ENCODE results near the gene TOPAZ1. TPM values are rescaled to one million over a fixed set of nuclear protein-coding genes. Genes with fewer than 3 reads are reported as not detected.

The TOPAZ1 gene
- total and polyA plus RNA-seq, 2 of the 13 experiments (the other 11 are each of a cell fraction or from before 2014, with no cell fraction given) = not detected

GRCh38 chr3:44321335-44321734 lies 79.6 kb downstream of the TOPAZ1 start (continued):
- no peak for TF ChIP-seq KMT2A (CRISPR knock-in tag; IDR thresholded peaks at IDR 0.05)
- TF ChIP-seq ZNF652 (CRISPR knock-in tag; IDR thresholded peaks at IDR 0.05; ENCODE audit: borderline replicate concordance, low read depth) = peak; percentile 72; the same call in 1 of the 2 replicates
- TF ChIP-seq ZNF432 (CRISPR knock-in tag; IDR thresholded peaks at IDR 0.05; ENCODE audit: borderline replicate concordance) = no peak
- TF ChIP-seq ZNF282 (IDR thresholded peaks at IDR 0.05; ENCODE audit: partially characterized antibody) = no peak
- no peak for TF ChIP-seq ASH2L (IDR thresholded peaks at IDR 0.05; ENCODE audit: insufficient read length, low read depth, low read length)
- TF ChIP-seq NR2C2 (CRISPR knock-in tag; IDR thresholded peaks at IDR 0.05; ENCODE audit: borderline replicate concordance) = 0 out of 2 replicates have a peak, but pooled peaks have one; percentile 14
- TF ChIP-seq, protein P1, sequence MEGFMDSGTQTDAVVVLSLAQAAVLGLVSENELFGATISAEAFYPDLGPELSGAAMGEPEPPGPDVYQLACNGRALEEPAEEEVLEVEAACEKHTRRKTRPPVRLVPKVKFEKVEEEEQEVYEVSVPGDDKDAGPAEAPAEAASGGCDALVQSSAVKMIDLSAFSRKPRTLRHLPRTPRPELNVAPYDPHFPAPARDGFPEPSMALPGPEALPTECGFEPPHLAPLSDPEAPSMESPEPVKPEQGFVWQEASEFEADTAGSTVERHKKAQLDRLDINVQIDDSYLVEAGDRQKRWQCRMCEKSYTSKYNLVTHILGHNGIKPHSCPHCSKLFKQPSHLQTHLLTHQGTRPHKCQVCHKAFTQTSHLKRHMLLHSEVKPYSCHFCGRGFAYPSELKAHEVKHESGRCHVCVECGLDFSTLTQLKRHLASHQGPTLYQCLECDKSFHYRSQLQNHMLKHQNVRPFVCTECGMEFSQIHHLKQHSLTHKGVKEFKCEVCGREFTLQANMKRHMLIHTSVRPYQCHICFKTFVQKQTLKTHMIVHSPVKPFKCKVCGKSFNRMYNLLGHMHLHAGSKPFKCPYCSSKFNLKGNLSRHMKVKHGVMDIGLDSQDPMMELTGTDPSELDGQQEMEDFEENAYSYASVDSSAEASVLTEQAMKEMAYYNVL (CRISPR knock-in tag; IDR thresholded peaks at IDR 0.05; ENCODE audit: borderline replicate concordance) = peak; percentile 69; the same call in 1 of the 2 replicates
- peak; percentile 70 for TF ChIP-seq NR2F6 (IDR thresholded peaks at IDR 0.05)
- TF ChIP-seq NR2F6 (CRISPR knock-in tag; IDR thresholded peaks at IDR 0.05) = peak; percentile 79
- no peak for TF ChIP-seq SP5 (CRISPR knock-in tag; IDR thresholded peaks at IDR 0.05; ENCODE audit: borderline replicate concordance, low read depth)
- TF ChIP-seq ZBTB8A (CRISPR knock-in tag; IDR thresholded peaks at IDR 0.05; ENCODE audit: borderline replicate concordance, low read depth) = no peak
- TF ChIP-seq EP300 (IDR thresholded peaks at IDR 0.05; ENCODE audit: low read depth in 2 of 2, low read length in 2 of 2) = peak in 1 of 2 experiments; percentile 91; a peak in 2 of 4 replicates
- TF ChIP-seq EP300 (CRISPR knock-in tag; IDR thresholded peaks at IDR 0.05; ENCODE audit: borderline replicate concordance) = peak; percentile 72; the same call in 1 of the 2 replicates
- peak; percentile 76 for TF ChIP-seq MED1 (CRISPR knock-in tag; IDR thresholded peaks at IDR 0.05)
- peak; percentile 91 for TF ChIP-seq FOXP4 (CRISPR knock-in tag; IDR thresholded peaks at IDR 0.05)
- no peak for TF ChIP-seq ZNF564 (CRISPR knock-in tag; IDR thresholded peaks at IDR 0.05)
- TF ChIP-seq NCOA1 (CRISPR knock-in tag; IDR thresholded peaks at IDR 0.05) = no peak
- TF ChIP-seq REL (CRISPR knock-in tag; conservative IDR thresholded peaks at IDR 0.05) = no peak
- TF ChIP-seq RCOR2 (CRISPR knock-in tag; IDR thresholded peaks at IDR 0.05) = peak; percentile 73
- TF ChIP-seq RFXAP (CRISPR knock-in tag; IDR thresholded peaks at IDR 0.05; ENCODE audit: borderline replicate concordance) = no peak
- TF ChIP-seq ARID3A (IDR thresholded peaks at IDR 0.05; ENCODE audit: low read depth, low read length) = no peak
- TF ChIP-seq PREB (CRISPR knock-in tag; IDR thresholded peaks at IDR 0.05) = no peak
- no peak for TF ChIP-seq PCBP2 (optimal IDR thresholded peaks at IDR 0.05; ENCODE audit: low read depth, low read length, poor library complexity, severe bottlenecking)
- TF ChIP-seq SMAD9 (CRISPR knock-in tag; IDR thresholded peaks at IDR 0.05) = no peak
- 0 out of 2 replicates have a peak, but pooled peaks have one; percentile 34 for TF ChIP-seq MAFG (CRISPR knock-in tag; IDR thresholded peaks at IDR 0.05)
- TF ChIP-seq BHLHE40 (IDR thresholded peaks at IDR 0.05; ENCODE audit: low read length) = no peak

Measured in HepG2 (cell line).